ENCODE results near the gene CSGALNACT2. TPM values are rescaled to one million over a fixed set of nuclear protein-coding genes. Genes with fewer than 3 reads are reported as not detected.
A peak's percentile ranks its signal among the peaks of the same experiment; 100 is the strongest.

CSGALNACT2 gene
- total RNA-seq, 1 experiment from 2014 or later = 8.9 TPM

DNA sequence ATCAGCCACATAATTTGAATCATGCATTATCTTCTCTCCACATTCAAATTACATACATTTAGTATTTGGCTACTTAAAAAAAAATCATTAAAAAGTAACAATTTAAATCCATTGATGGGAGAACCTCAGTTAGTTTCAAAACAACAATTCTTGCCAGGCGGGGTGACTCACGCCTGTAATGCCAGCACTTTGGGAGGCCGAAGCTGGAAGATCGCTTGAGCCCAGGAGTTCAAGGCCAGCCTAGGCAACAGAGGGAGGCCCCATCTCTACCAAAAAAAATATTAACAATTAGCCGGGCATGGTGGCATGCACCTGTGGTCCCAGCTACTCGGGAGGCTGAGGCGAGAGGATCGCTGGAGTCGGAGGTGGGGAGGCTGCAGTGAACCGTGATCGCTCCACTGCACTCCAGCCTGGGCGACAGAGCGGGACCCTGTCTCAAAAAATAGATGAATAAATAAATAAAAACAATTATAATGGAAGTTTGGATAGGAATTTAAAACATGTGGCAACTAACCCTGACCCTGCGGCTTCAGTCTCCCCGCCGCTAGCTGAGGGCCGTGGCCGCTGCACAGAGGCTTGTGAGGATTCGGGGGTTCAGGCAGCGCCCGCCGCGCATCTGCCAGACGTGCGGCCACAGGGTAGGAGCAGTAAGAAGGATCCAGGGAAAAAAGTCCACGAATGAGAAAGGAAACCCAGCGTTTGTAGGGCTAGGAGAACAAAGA is 1.1 kb upstream of the CSGALNACT2 start:
- Histone ChIP-seq H3K27ac (ENCODE audit: insufficient read length, low read depth, low read length) (no peak overlapping the region), H3K56ac (ENCODE audit: insufficient read length, low read depth, low read length) (no peak overlapping the region), H3T11ph (ENCODE audit: low read length) (no peak overlapping the region), H2BK20ac (ENCODE audit: low read depth, low read length, poor library complexity, severe bottlenecking) (no peak overlapping the region), H2BK120ac (ENCODE audit: low read depth, low read length, poor library complexity, severe bottlenecking) (no peak overlapping the region), H3K4me2 (ENCODE audit: insufficient read depth, insufficient read length, low read length) (peak overlapping the region; percentile 68), H3K4ac (ENCODE audit: low read depth, low read length) (no peak overlapping the region), H3K14ac (ENCODE audit: insufficient read depth, low read length) (peak overlapping the region; percentile 67; the same call in 1 of the 2 replicates), H2BK12ac (ENCODE audit: insufficient read length, low read depth, low read length) (no peak overlapping the region), H4K91ac (ENCODE audit: insufficient read length, low read depth, low read length) (no peak overlapping the region), H3K79me2 (ENCODE audit: insufficient read depth, low read length) (no peaks in the 10 kb centered on the region; the same call in 1 of the 2 replicates), H2AFZ (ENCODE audit: low read length) (no peak overlapping the region), H3K9ac (ENCODE audit: extremely low read depth, insufficient read length, low read length) (no peak overlapping the region), H3K79me1 (ENCODE audit: insufficient read depth, low read depth, low read length, poor library complexity, severe bottlenecking) (no peaks in the 10 kb centered on the region), H4K8ac (replicated peaks; ENCODE audit: insufficient read length, low read depth, low read length) (no peak overlapping the region), H3K18ac (ENCODE audit: insufficient read length, low read depth, low read length) (no peak overlapping the region), H2BK15ac (ENCODE audit: low read depth, low read length) (no peak overlapping the region), H2AK5ac (ENCODE audit: insufficient read length, low read length) (no peak overlapping the region), H3K27me3 (ENCODE audit: insufficient read depth, low read length) (no peaks in the 10 kb centered on the region), H4K5ac (ENCODE audit: insufficient read length, low read depth, low read length) (no peak overlapping the region), H3K9me3 (ENCODE audit: control insufficient read depth, low read depth, low read length) (no peaks in the 10 kb centered on the region), H3K23me2 (ENCODE audit: insufficient read length, low read depth, low read length, poor library complexity, severe bottlenecking) (peaks cover 5% of the 10 kb centered on the region), H3K23ac (ENCODE audit: insufficient read length, low read depth, low read length) (no peak overlapping the region), H4K20me1 (ENCODE audit: control insufficient read depth, insufficient read depth, insufficient read length) (no peaks in the 10 kb centered on the region), H2BK5ac (ENCODE audit: insufficient read length, low read length) (no peak overlapping the region), H3K4me1 (ENCODE audit: insufficient read depth, low read length) (no peaks in the 10 kb centered on the region)
- peaks cover 8% of the 10 kb centered on the region for H3K27me3 Mint-ChIP-seq (ENCODE audit: low read depth)
- peaks cover 12 to 13% of the 10 kb centered on the region in 2 experiments for H3K4me1 Mint-ChIP-seq
- H3K36me3 Mint-ChIP-seq (ENCODE audit: insufficient read depth in 1 of 3, low read depth in 3 of 3) = no peaks in the 10 kb centered on the region; a peak in 1 of 7 replicates
- no peak for DNase-seq
- TF ChIP-seq, protein P1, sequence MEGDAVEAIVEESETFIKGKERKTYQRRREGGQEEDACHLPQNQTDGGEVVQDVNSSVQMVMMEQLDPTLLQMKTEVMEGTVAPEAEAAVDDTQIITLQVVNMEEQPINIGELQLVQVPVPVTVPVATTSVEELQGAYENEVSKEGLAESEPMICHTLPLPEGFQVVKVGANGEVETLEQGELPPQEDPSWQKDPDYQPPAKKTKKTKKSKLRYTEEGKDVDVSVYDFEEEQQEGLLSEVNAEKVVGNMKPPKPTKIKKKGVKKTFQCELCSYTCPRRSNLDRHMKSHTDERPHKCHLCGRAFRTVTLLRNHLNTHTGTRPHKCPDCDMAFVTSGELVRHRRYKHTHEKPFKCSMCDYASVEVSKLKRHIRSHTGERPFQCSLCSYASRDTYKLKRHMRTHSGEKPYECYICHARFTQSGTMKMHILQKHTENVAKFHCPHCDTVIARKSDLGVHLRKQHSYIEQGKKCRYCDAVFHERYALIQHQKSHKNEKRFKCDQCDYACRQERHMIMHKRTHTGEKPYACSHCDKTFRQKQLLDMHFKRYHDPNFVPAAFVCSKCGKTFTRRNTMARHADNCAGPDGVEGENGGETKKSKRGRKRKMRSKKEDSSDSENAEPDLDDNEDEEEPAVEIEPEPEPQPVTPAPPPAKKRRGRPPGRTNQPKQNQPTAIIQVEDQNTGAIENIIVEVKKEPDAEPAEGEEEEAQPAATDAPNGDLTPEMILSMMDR (conservative IDR thresholded peaks at IDR 0.05) = no peak
- WGBS (ENCODE audit: extremely low coverage, insufficient read length, low lambda C conversion rate) = no CpG with 5 or more reads among the region's 27 CpGs
- H3K9me3 Mint-ChIP-seq = no peaks in the 10 kb centered on the region
- peak overlapping the region; percentile 60 to 95 (median 75); a peak in 4 of 7 replicates for H3K27ac Mint-ChIP-seq
- peak overlapping the region; percentile 89 to 92 for H3K4me3 Mint-ChIP-seq
